GM23338 (cell line): ENCODE data around the gene RPLP2. TPM values are rescaled to one million over a fixed set of nuclear protein-coding genes. Genes with fewer than 3 reads are reported as not detected.

ENCODE experiments used
- ATAC-seq: fragments of 200-7000 bp; cut with Tn5 transposase; 3 replicates; pipeline ENCODE4 v1.9.1; 2020
- DNase-seq: peaks from one replicate; pipeline ENCODE4 v3.0.0-alpha.2; 2015; ENCODE audit warnings: low spot score
- H2AFZ ChIP-seq: fragments of 200-600 bp; sonication (generic); 2 replicates; pipeline ENCODE4 v1.8.0; 2016; ENCODE audit warnings: antibody characterized with exemption, mild to moderate bottlenecking, moderate library complexity
- H3F3A ChIP-seq: fragments of 200-600 bp; sonication (generic); replicated peaks from 2 replicates; pipeline ENCODE4 v1.8.0; 2017; ENCODE audit warnings: antibody characterized with exemption, mixed run types, low read depth
- H3K27ac ChIP-seq: fragments of 200-600 bp; sonication (generic); 2 replicates; pipeline ENCODE4 v1.6.1; 2016; ENCODE audit warnings: low read depth
- H3K27me3 ChIP-seq: fragments of 200-600 bp; sonication (generic); 2 replicates; pipeline ENCODE4 v1.8.0; 2016; ENCODE audit warnings: mild to moderate bottlenecking, mixed run types, moderate library complexity; ENCODE audit not compliant: insufficient read depth
- H3K36me3 ChIP-seq: fragments of 200-600 bp; sonication (generic); 2 replicates; pipeline ENCODE4 v1.8.0; 2016; ENCODE audit warnings: mild to moderate bottlenecking; ENCODE audit not compliant: insufficient read depth
- H3K4me1 ChIP-seq: fragments of 200-600 bp; sonication (generic); 2 replicates; pipeline ENCODE4 v1.8.0; 2016; ENCODE audit warnings: mild to moderate bottlenecking, moderate library complexity; ENCODE audit not compliant: insufficient read depth
- H3K4me2 ChIP-seq: fragments of 200-600 bp; sonication (generic); 2 replicates; pipeline ENCODE4 v1.7.1; 2017; ENCODE audit warnings: mixed run types
- H3K4me3 ChIP-seq: fragments of 200-600 bp; sonication (generic); 2 replicates; pipeline ENCODE4 v1.6.1; 2016; ENCODE audit warnings: mixed run types
- H3K79me2 ChIP-seq: fragments of 200-600 bp; sonication (generic); replicated peaks from 2 replicates; pipeline ENCODE4 v1.8.0; 2017; ENCODE audit warnings: mild to moderate bottlenecking; ENCODE audit not compliant: insufficient read depth
- H3K9me2 ChIP-seq: fragments of 200-600 bp; sonication (generic); 2 replicates; pipeline ENCODE4 v1.8.0; 2017; ENCODE audit not compliant: insufficient read depth
- H4K20me1 ChIP-seq: fragments of 200-600 bp; sonication (generic); replicated peaks from 2 replicates; pipeline ENCODE4 v1.8.0; 2017; ENCODE audit warnings: mild to moderate bottlenecking; ENCODE audit not compliant: insufficient read depth
- H3K27ac Mint-ChIP-seq: 2 replicates; pipeline ENCODE4 v1.8.0; 2020; ENCODE audit warnings: inconsistent platforms, mild to moderate bottlenecking, moderate library complexity, mixed read lengths
- H3K27me3 Mint-ChIP-seq: 3 replicates; pipeline ENCODE4 v1.8.0; 2022; ENCODE audit warnings: low read depth, mild to moderate bottlenecking, moderate library complexity, mixed read lengths, inconsistent platforms; ENCODE audit not compliant: insufficient read depth, poor library complexity
- H3K36me3 Mint-ChIP-seq: 3 replicates; pipeline ENCODE4 v1.8.0; 2021; ENCODE audit warnings: low read depth, mild to moderate bottlenecking, inconsistent platforms, moderate library complexity, mixed read lengths
- H3K4me1 Mint-ChIP-seq: 3 replicates; pipeline ENCODE4 v1.8.0; 2020; ENCODE audit warnings: mild to moderate bottlenecking, inconsistent platforms, mixed read lengths
- H3K4me3 Mint-ChIP-seq: 3 replicates; pipeline ENCODE4 v1.8.0; 2021; ENCODE audit warnings: moderate library complexity, mild to moderate bottlenecking, inconsistent platforms, mixed read lengths
- H3K9me3 Mint-ChIP-seq: 3 replicates; pipeline ENCODE4 v1.8.0; 2020; ENCODE audit warnings: moderate library complexity, mild to moderate bottlenecking, inconsistent platforms, mixed read lengths
- CREB1 ChIP-seq: fragments of 250-450 bp; sonication (Bioruptor Pico); IDR thresholded peaks from 2 replicates; pipeline ENCODE4 v1.5.0; 2020; ENCODE audit warnings: low read depth, mild to moderate bottlenecking, moderate library complexity
- CTCF ChIP-seq, 2 experiments: fragments of 200-600 bp in 1 of 2; sonication (generic) in 1 of 2; conservative IDR thresholded peaks; 2 replicates each; pipeline versions ENCODE4 v1.5.1 to v1.6.1; 2016 to 2017; ENCODE audit warnings: antibody characterized with exemption in 2 of 2, low read depth in 2 of 2, mild to moderate bottlenecking in 2 of 2, moderate library complexity in 1 of 2
- ETS1 ChIP-seq: IDR thresholded peaks from 2 replicates; pipeline ENCODE4 v1.6.1; 2016; ENCODE audit warnings: antibody characterized with exemption
- EZH2 ChIP-seq: fragments of 200-600 bp; sonication (generic); IDR thresholded peaks from one replicate; pipeline ENCODE4 v1.8.0; 2017; ENCODE audit warnings: antibody characterized with exemption, mild to moderate bottlenecking, low read depth; ENCODE audit not compliant: unreplicated experiment
- EZH2phosphoT487 ChIP-seq: fragments of 200-600 bp; sonication (generic); IDR thresholded peaks from one replicate; pipeline ENCODE4 v1.8.1; 2018; ENCODE audit warnings: antibody characterized with exemption; ENCODE audit not compliant: unreplicated experiment
- JUNB ChIP-seq: IDR thresholded peaks from one replicate; pipeline ENCODE4 v1.6.1; 2016; ENCODE audit warnings: antibody characterized with exemption; ENCODE audit not compliant: unreplicated experiment
- NANOG ChIP-seq: IDR thresholded peaks from 2 replicates; pipeline ENCODE4 v1.6.1; 2016; ENCODE audit warnings: antibody characterized with exemption, borderline replicate concordance
- POLR2AphosphoS5 ChIP-seq: IDR thresholded peaks from 2 replicates; pipeline ENCODE4 v1.6.1; 2016; ENCODE audit warnings: antibody characterized with exemption, low read depth
- REST ChIP-seq: IDR thresholded peaks from one replicate; pipeline ENCODE4 v1.6.1; 2018; ENCODE audit warnings: antibody characterized with exemption; ENCODE audit not compliant: unreplicated experiment
- ZNF331 ChIP-seq: fragments of 250-450 bp; sonication (Bioruptor Pico); IDR thresholded peaks from 2 replicates; pipeline ENCODE4 v1.5.0; 2020; ENCODE audit warnings: low read depth, mild to moderate bottlenecking, moderate library complexity
- ZNF462 ChIP-seq: fragments of 250-450 bp; sonication (Bioruptor Pico); IDR thresholded peaks from 2 replicates; pipeline ENCODE4 v1.5.0; 2020; ENCODE audit warnings: mild to moderate bottlenecking, moderate library complexity
- polyA plus RNA-seq: library from polyadenylated mRNA; unstranded; fragments of >200 nt; fragmentation: Nextera tagmentation; extraction: Ambion mirVana; gene quantifications from 2 replicates; pipeline ENCODE4 v1.2.1, GENCODE V29; 2016
- total RNA-seq: library from RNA; depleted of rRNA; stranded (reverse); fragments of >200 nt; shearing (Covaris generic); gene quantifications from 2 replicates; pipeline ENCODE4 v1.2.3, GENCODE V29; 2014

The RPLP2 gene
- total and polyA plus RNA-seq, 2 experiments from 2014 or later: 518 to 1,782 TPM

- Histone ChIP-seq H3K36me3 (no peaks in the 10 kb centered on the region), H3K79me2 (no peaks in the 10 kb centered on the region), H3K27me3 (no peaks in the 10 kb centered on the region), H3K4me2 (no peak overlapping the region), H3K9me2 (no peaks in the 10 kb centered on the region), H3K27ac (no peak overlapping the region), H4K20me1 (no peaks in the 10 kb centered on the region), H3K4me3 (no peak overlapping the region), H3K4me1 (peaks cover 7% of the 10 kb centered on the region; the same call in 1 of the 2 replicates), H3F3A (peaks cover 25% of the 10 kb centered on the region; the same call in 1 of the 2 replicates), H2AFZ (no peak overlapping the region)
- ATAC-seq (no peak), DNase-seq (no peak)
- no peak overlapping the region for H3K27ac Mint-ChIP-seq
- TF ChIP-seq EZH2: no peak
- TF ChIP-seq POLR2AphosphoS5: no peak
- no peak for TF ChIP-seq CREB1 (CRISPR knock-in tag)
- TF ChIP-seq NANOG: no peak
- no peak for TF ChIP-seq JUNB
- no peak for TF ChIP-seq ZNF462 (CRISPR knock-in tag)
- TF ChIP-seq REST: no peak
- TF ChIP-seq ZNF331 (CRISPR knock-in tag): no peak
- TF ChIP-seq CTCF (conservative IDR thresholded peaks at IDR 0.05; ENCODE audit: low read depth in 2 of 2): no peak
- no peak for TF ChIP-seq EZH2phosphoT487
- no peak for TF ChIP-seq ETS1
- peaks cover 3% of the 10 kb centered on the region; the same call in 1 of the 3 replicates for H3K4me1 Mint-ChIP-seq
- no peak overlapping the region for H3K4me3 Mint-ChIP-seq
- peaks cover 2% of the 10 kb centered on the region; the same call in 1 of the 3 replicates for H3K36me3 Mint-ChIP-seq
- H3K9me3 Mint-ChIP-seq: no peaks in the 10 kb centered on the region
- H3K27me3 Mint-ChIP-seq: peaks cover 11% of the 10 kb centered on the region
These were observed 7.6 kb upstream of the RPLP2 start for GRCh38 chr11:802018-802617.
